ENCODE results near the gene GPR156.

Gene GPR156

DNA sequence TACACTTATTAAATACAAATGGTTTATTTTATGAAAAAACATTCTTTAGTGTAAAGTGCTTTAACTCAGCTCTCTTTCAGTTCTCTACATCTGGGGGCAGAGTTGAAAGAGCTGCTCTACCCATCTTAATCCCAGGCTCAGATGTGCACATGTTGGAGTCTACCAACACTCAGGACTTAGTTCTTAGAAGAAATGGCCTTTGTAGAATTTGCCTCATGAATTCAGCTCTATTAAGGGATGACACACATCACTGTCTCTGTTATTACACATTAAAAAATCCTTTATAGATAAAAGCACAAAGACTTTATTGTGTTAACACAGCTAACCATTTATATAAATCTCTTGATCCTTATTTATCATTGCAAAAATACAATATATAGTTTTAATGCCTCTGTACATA lies 159.0 kb downstream of the GPR156 start:
- no peak for DNase-seq (ENCODE audit: low read depth in 2 of 2)

DNA sequence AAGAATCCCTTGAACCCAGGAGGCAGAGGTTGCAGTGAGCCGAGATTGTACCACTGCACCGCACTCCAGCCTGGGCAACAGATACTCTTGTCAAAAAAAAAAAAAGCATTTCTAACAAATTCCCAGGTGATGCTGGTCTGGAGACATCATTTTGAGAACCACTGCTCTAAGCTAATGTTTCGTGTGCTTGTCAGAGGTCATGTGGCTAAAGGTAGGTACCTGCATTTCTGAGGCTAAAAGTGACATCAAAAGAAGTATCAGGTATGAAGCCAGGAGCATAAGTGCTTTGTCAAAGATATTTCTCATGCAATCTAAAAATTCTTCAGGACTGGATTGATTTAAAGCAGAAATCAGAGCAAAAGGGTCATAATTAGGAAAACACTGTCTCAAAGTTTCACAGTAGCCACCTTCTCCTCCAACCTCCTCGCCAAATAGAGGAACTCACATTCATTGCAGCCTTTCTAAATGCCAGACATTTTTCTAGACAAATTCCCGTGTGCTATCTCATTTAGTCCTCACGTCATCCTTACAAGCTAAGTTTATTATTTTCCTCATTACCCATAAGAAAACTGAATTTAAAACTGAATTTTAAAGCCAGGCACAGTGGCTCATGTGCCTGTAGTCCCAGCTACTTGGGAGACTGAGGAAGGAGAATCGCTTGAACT lies 165.0 kb downstream of the GPR156 start:
- DNase-seq (ENCODE audit: low read depth in 2 of 2): no peak

Data from stimulated activated CD4-positive, alpha-beta T cell treated with anti-CD3 and anti-CD28 coated beads, Interleukin-4, amount 100 ng/mL, for 48 hours (primary cell).